ENCODE data around the gene RAB9A.

Gene RAB9A

GRCh38 chrX:13659063-13659462 is 29.9 kb upstream of the RAB9A start:
- no peaks in the 10 kb centered on the region for H3K27me3 ChIP-seq (ENCODE audit: control insufficient read depth, low read length)
- peak overlapping the region; percentile 51 for H3K4me2 ChIP-seq (ENCODE audit: low read length)
- 0 out of 2 replicates have a peak overlapping the region, but pooled peaks have one; percentile 8 for H3K4me3 ChIP-seq (ENCODE audit: low read length)
- 0 out of 2 replicates have a peak, but pooled peaks cover 3% of the 10 kb centered on the region for H3F3A ChIP-seq (ENCODE audit: control insufficient read depth, insufficient read depth)
- H3K79me2 ChIP-seq (ENCODE audit: control insufficient read depth, low read length) = peaks cover 12% of the 10 kb centered on the region
- peaks cover 24% of the 10 kb centered on the region for H3K4me1 ChIP-seq (ENCODE audit: control insufficient read depth, low read length)
- no peaks in the 10 kb centered on the region for H3K9me3 ChIP-seq (ENCODE audit: control insufficient read depth, insufficient read depth, low read length)
- no peaks in the 10 kb centered on the region for H4K20me1 ChIP-seq (ENCODE audit: control insufficient read depth, insufficient read depth, low read depth, low read length)
- H3K9me2 ChIP-seq (replicated peaks; ENCODE audit: control insufficient read depth, low read length) = no peaks in the 10 kb centered on the region
- H3K36me3 ChIP-seq (ENCODE audit: control insufficient read depth, low read length) = peaks cover 9% of the 10 kb centered on the region
- H3K27ac ChIP-seq (ENCODE audit: low read depth, low read length) = no peak overlapping the region
- TF ChIP-seq CTCF (IDR thresholded peaks at IDR 0.05; ENCODE audit: low read depth, low read length, poor library complexity, severe bottlenecking) = no peak
- TF ChIP-seq EZH2phosphoT487 (IDR thresholded peaks at IDR 0.05; ENCODE audit: borderline replicate concordance, low read length) = no peak

GRCh38 chrX:13661735-13662288 is 27.1 kb upstream of the RAB9A start:
- no peak for TF ChIP-seq CTCF (IDR thresholded peaks at IDR 0.05; ENCODE audit: low read depth, low read length, poor library complexity, severe bottlenecking)
- no peak for TF ChIP-seq EZH2phosphoT487 (IDR thresholded peaks at IDR 0.05; ENCODE audit: borderline replicate concordance, low read length)
- Histone ChIP-seq H3K36me3 (ENCODE audit: control insufficient read depth, low read length) (peaks cover 9% of the 10 kb centered on the region), H3K27ac (ENCODE audit: low read depth, low read length) (no peak overlapping the region), H3K9me2 (replicated peaks; ENCODE audit: control insufficient read depth, low read length) (no peaks in the 10 kb centered on the region), H3F3A (ENCODE audit: control insufficient read depth, insufficient read depth) (0 out of 2 replicates have a peak, but pooled peaks cover 3% of the 10 kb centered on the region), H3K4me3 (ENCODE audit: low read length) (no peak overlapping the region), H3K79me2 (ENCODE audit: control insufficient read depth, low read length) (no peaks in the 10 kb centered on the region), H4K20me1 (ENCODE audit: control insufficient read depth, insufficient read depth, low read depth, low read length) (no peaks in the 10 kb centered on the region), H3K4me1 (ENCODE audit: control insufficient read depth, low read length) (peaks cover 18% of the 10 kb centered on the region), H3K27me3 (ENCODE audit: control insufficient read depth, low read length) (no peaks in the 10 kb centered on the region), H3K4me2 (ENCODE audit: low read length) (no peak overlapping the region), H3K9me3 (ENCODE audit: control insufficient read depth, insufficient read depth, low read length) (no peaks in the 10 kb centered on the region)

GRCh38 chrX:13662355-13662791 is 26.6 kb upstream of the RAB9A start:
- Histone ChIP-seq H3F3A (ENCODE audit: control insufficient read depth, insufficient read depth) (0 out of 2 replicates have a peak, but pooled peaks cover 3% of the 10 kb centered on the region), H3K79me2 (ENCODE audit: control insufficient read depth, low read length) (no peaks in the 10 kb centered on the region), H3K9me3 (ENCODE audit: control insufficient read depth, insufficient read depth, low read length) (no peaks in the 10 kb centered on the region), H3K4me3 (ENCODE audit: low read length) (no peak overlapping the region), H3K4me2 (ENCODE audit: low read length) (no peak overlapping the region), H3K36me3 (ENCODE audit: control insufficient read depth, low read length) (peaks cover 9% of the 10 kb centered on the region), H3K9me2 (replicated peaks; ENCODE audit: control insufficient read depth, low read length) (no peaks in the 10 kb centered on the region), H4K20me1 (ENCODE audit: control insufficient read depth, insufficient read depth, low read depth, low read length) (no peaks in the 10 kb centered on the region), H3K27ac (ENCODE audit: low read depth, low read length) (no peak overlapping the region), H3K27me3 (ENCODE audit: control insufficient read depth, low read length) (no peaks in the 10 kb centered on the region), H3K4me1 (ENCODE audit: control insufficient read depth, low read length) (peaks cover 23% of the 10 kb centered on the region)
- TF ChIP-seq EZH2phosphoT487 (IDR thresholded peaks at IDR 0.05; ENCODE audit: borderline replicate concordance, low read length) (no peak), CTCF (IDR thresholded peaks at IDR 0.05; ENCODE audit: low read depth, low read length, poor library complexity, severe bottlenecking) (no peak)

All from DOHH2 (cell line).